HCT116 (cell line): ENCODE data around the gene TSPEAR. TPM values are rescaled to one million over a fixed set of nuclear protein-coding genes. Genes with fewer than 3 reads are reported as not detected.

ENCODE experiments used
- ATAC-seq: fragments of 200-7000 bp; cut with Tn5 transposase; 2 replicates; pipeline ENCODE4 v1.9.1; 2020; ENCODE audit warnings: mild to moderate bottlenecking, moderate library complexity
- BruUV-seq: library from RNA; stranded (reverse); fragments of 400-500 nt; replicated peaks from 2 replicates; lab custom pipeline; 2021; lab: Mats Ljungman, UMichigan
- CTCF ChIA-PET: fragments of 300-600 bp; sonication (Branson Sonifier 250); formaldehyde crosslinking; loops from one replicate; lab custom pipeline; 2021; ENCODE audit warnings: antibody characterized with exemption; lab: Charles Lee
- POLR2A ChIA-PET: fragments of 300-600, 350-600 bp; sonication (Branson Sonifier 250); formaldehyde crosslinking; loops from one replicate; lab custom pipeline; 2021; ENCODE audit warnings: antibody characterized with exemption; lab: Charles Lee
- RAD21 ChIA-PET, 2 experiments: fragments of 300-600 bp; sonication (Branson Sonifier 250); formaldehyde crosslinking; loops; one replicate each; lab custom pipeline; 2023; ENCODE audit warnings: low total read pairs in 2 of 2; ENCODE audit not compliant: uncharacterized antibody in 2 of 2, unreplicated experiment in 2 of 2, low non-redundant PET in 1 of 2; lab: Charles Lee
- DNase-seq: peaks from one replicate; pipeline ENCODE4 v3.0.0-alpha.2; 2010; ENCODE audit warnings: low read depth, low spot score
- H2AFZ ChIP-seq: fragments of 200-600 bp; shearing (Covaris generic), sonication (generic); 2 replicates; pipeline ENCODE4 v1.6.1; 2017; ENCODE audit warnings: low read depth, mixed run types, mixed read lengths, antibody characterized with exemption, low read length; ENCODE audit not compliant: poor library complexity, severe bottlenecking
- H3K27ac ChIP-seq: 2 replicates; pipeline ENCODE4 v1.5.1; 2012; ENCODE audit warnings: low read depth, low read length
- H3K27me3 ChIP-seq: fragments of 200-600 bp; sonication (generic); 2 replicates; pipeline ENCODE4 v1.6.1; 2016; ENCODE audit warnings: mixed run types, low read length, mixed read lengths; ENCODE audit not compliant: insufficient read depth
- H3K36me3 ChIP-seq, 2 experiments: fragments of 200-500 bp in 1 of 2; fragments of 200-600 bp in 1 of 2; sonication (Bioruptor generic) in 1 of 2; sonication (generic) in 1 of 2; 2 replicates each; pipeline versions ENCODE4 v1.5.1 to v1.6.1; 2014 to 2016; ENCODE audit warnings: low read length in 2 of 2, inconsistent platforms in 1 of 2, mixed read lengths in 1 of 2, mixed run types in 1 of 2; ENCODE audit not compliant: insufficient read depth in 2 of 2, control insufficient read depth in 1 of 2
- H3K4me1 ChIP-seq, 2 experiments: fragments of 200-600 bp in 1 of 2; sonication (generic) in 1 of 2; 2 replicates each; pipeline versions ENCODE4 v1.5.1 to v1.6.1; 2012 to 2017; ENCODE audit warnings: low read length in 2 of 2, inconsistent platforms in 1 of 2, mild to moderate bottlenecking in 1 of 2, mixed read lengths in 1 of 2, mixed run types in 1 of 2, moderate library complexity in 1 of 2; ENCODE audit not compliant: insufficient read depth in 2 of 2, control insufficient read depth in 1 of 2
- H3K4me2 ChIP-seq: fragments of 200-600 bp; sonication (generic); 2 replicates; pipeline ENCODE4 v1.6.1; 2017; ENCODE audit warnings: mixed run types, low read length, mixed read lengths
- H3K4me3 ChIP-seq, 2 experiments: fragments of 200-600 bp in 1 of 2; sonication (generic) in 1 of 2; replicated peaks in 1 of 2; 2 replicates each; pipeline ENCODE4 v1.5.1; 2011 to 2016; ENCODE audit warnings: low read length in 2 of 2, control low read depth in 1 of 2, low read depth in 1 of 2, mild to moderate bottlenecking in 1 of 2, mixed read lengths in 1 of 2, mixed run types in 1 of 2
- H3K79me2 ChIP-seq: fragments of 200-600 bp; sonication (generic); 2 replicates; pipeline ENCODE4 v1.6.1; 2017; ENCODE audit warnings: mild to moderate bottlenecking, mixed run types, low read length, moderate library complexity, mixed read lengths; ENCODE audit not compliant: insufficient read depth
- H3K9ac ChIP-seq: fragments of 200-600 bp; sonication (generic); 2 replicates; pipeline ENCODE4 v1.6.1; 2016; ENCODE audit warnings: low read length, mixed read lengths
- H3K9me2 ChIP-seq: fragments of 200-600 bp; sonication (generic), shearing (Covaris generic); 2 replicates; pipeline ENCODE4 v1.6.1; 2017; ENCODE audit warnings: mixed run types, mild to moderate bottlenecking, moderate library complexity; ENCODE audit not compliant: insufficient read depth
- H3K9me3 ChIP-seq, 2 experiments: fragments of 200-500 bp in 1 of 2; fragments of 200-600 bp in 1 of 2; sonication (Bioruptor generic) in 1 of 2; sonication (generic) in 1 of 2; 2 replicates each; pipeline ENCODE4 v1.6.1; 2014 to 2017; ENCODE audit warnings: low read length in 2 of 2, mixed read lengths in 2 of 2, inconsistent platforms in 1 of 2, low read depth in 1 of 2, mild to moderate bottlenecking in 1 of 2, mixed run types in 1 of 2, moderate library complexity in 1 of 2; ENCODE audit not compliant: control insufficient read depth in 1 of 2, insufficient read depth in 1 of 2
- H4K20me1 ChIP-seq: fragments of 200-600 bp; sonication (generic), shearing (Covaris generic); 2 replicates; pipeline ENCODE4 v1.6.1; 2017; ENCODE audit warnings: mixed run types, mild to moderate bottlenecking, moderate library complexity; ENCODE audit not compliant: insufficient read depth
- CBX3 ChIP-seq: IDR thresholded peaks from 2 replicates; pipeline ENCODE4 v1.6.1; 2012; ENCODE audit warnings: low read depth
- CTCF ChIP-seq, 3 experiments: fragments of 200-600 bp in 1 of 3; sonication (generic) in 1 of 3; IDR thresholded peaks in 2 of 3; conservative IDR thresholded peaks in 1 of 3; 2 replicates each; pipeline ENCODE4 v1.5.1; 2012 to 2017; ENCODE audit warnings: low read depth in 2 of 3, low read length in 2 of 3, antibody characterized with exemption in 1 of 3, borderline replicate concordance in 1 of 3, control low read depth in 1 of 3, mild to moderate bottlenecking in 1 of 3, mixed read lengths in 1 of 3, mixed run types in 1 of 3, moderate library complexity in 1 of 3; ENCODE audit not compliant: insufficient read depth in 1 of 3
- EZH2 ChIP-seq: fragments of 200-600 bp; sonication (generic); IDR thresholded peaks from 2 replicates; pipeline ENCODE4 v1.6.1; 2017; ENCODE audit warnings: antibody characterized with exemption, mixed run types
- MAX ChIP-seq: IDR thresholded peaks from 2 replicates; pipeline ENCODE4 v1.6.1; 2012
- POLR2A ChIP-seq: IDR thresholded peaks from 2 replicates; pipeline ENCODE4 v1.7.0; 2011; ENCODE audit warnings: borderline replicate concordance; ENCODE audit not compliant: insufficient read depth, insufficient read length; ENCODE audit errors: extremely low read depth
- SRF ChIP-seq: IDR thresholded peaks from 2 replicates; pipeline ENCODE4 v1.6.1; 2012; ENCODE audit warnings: low read depth
- YY1 ChIP-seq: IDR thresholded peaks from 2 replicates; pipeline ENCODE4 v1.6.1; 2011; ENCODE audit warnings: low read length, low read depth, moderate library complexity, mild to moderate bottlenecking; ENCODE audit not compliant: insufficient replicate concordance; ENCODE audit errors: extremely low read depth
- intact Hi-C: fragments of 100-400 bp; cut with micrococcal nuclease; formaldehyde crosslinking; loops from 2 replicates; pipeline ENCODE4 v1.10.0; 2022
- total RNA-seq: library from RNA; stranded (reverse); gene quantifications from one replicate; pipeline ENCODE4 v1.2.1, GENCODE V29; 2021; ENCODE audit not compliant: unreplicated experiment

Gene TSPEAR
- total RNA-seq, 1 experiment from 2014 or later = not detected

GRCh38 chr21:44571844-44572782, 139.3 kb downstream of the TSPEAR start:
- Histone ChIP-seq H3K27ac (no peak overlapping the region), H3K4me3 (no peak overlapping the region), H3K9ac (no peak overlapping the region), H2AFZ (no peak overlapping the region), H3K9me2 (no peaks in the 10 kb centered on the region), H3K79me2 (no peaks in the 10 kb centered on the region), H3K36me3 (no peaks in the 10 kb centered on the region), H4K20me1 (no peaks in the 10 kb centered on the region), H3K4me2 (no peak overlapping the region), H3K9me3 (peaks cover 0 to 4% of the 10 kb centered on the region in 2 experiments; a peak in 2 of 4 replicates), H3K27me3 (peaks cover 6% of the 10 kb centered on the region), H3K4me1 (peaks cover 0 to 3% of the 10 kb centered on the region in 2 experiments; a peak in 1 of 4 replicates)
- RAD21 ChIA-PET = no interaction called here
- CTCF ChIA-PET = no interaction called here
- intact Hi-C loops = no loop called here
- no peak for DNase-seq
- POLR2A ChIA-PET = no interaction called here
- BruUV-seq = no TSS peak
- TF ChIP-seq EZH2 (no peak), CTCF (IDR thresholded peaks at IDR 0.05 in 2 of 3, conservative IDR thresholded peaks at IDR 0.05 in 1 of 3; ENCODE audit: borderline replicate concordance in 1 of 3, insufficient read depth in 1 of 3, low read depth in 2 of 3, low read length in 2 of 3) (no peak), YY1 (no peak), MAX (no peak), CBX3 (no peak), POLR2A (no peak), SRF (no peak)
- ATAC-seq = no peak
